Fibroblast of gingiva (primary cell): Measurements from ENCODE around the gene PARD3.
A peak's percentile ranks its signal among the peaks of the same experiment; 100 is the strongest.

Source experiments
- DNase-seq: peaks from one replicate; pipeline ENCODE4 v3.0.0-alpha.2; 2011; ENCODE audit warnings: low read depth

PARD3 gene

GRCh38 chr10:34689053-34689452 is 126.0 kb downstream of the PARD3 start:
- DNase-seq: peak; percentile 67

GRCh38 chr10:34687434-34688210 is 127.5 kb downstream of the PARD3 start:
- DNase-seq: no peak

- DNase-seq: no peak
Measured at GRCh38 chr10:34682580-34682979, 132.5 kb downstream of the PARD3 start.

GRCh38 chr10:34681933-34682332 is 133.2 kb downstream of the PARD3 start:
- no peak for DNase-seq

GRCh38 chr10:34679177-34679576 is 135.9 kb downstream of the PARD3 start:
- DNase-seq: no peak

GRCh38 chr10:34677591-34677990 is 137.5 kb downstream of the PARD3 start:
- no peak for DNase-seq

GRCh38 chr10:34677132-34677531 is 138.0 kb downstream of the PARD3 start:
- DNase-seq: no peak

GRCh38 chr10:34674176-34674575 is 140.9 kb downstream of the PARD3 start:
- DNase-seq: no peak

GRCh38 chr10:34670081-34670480 is 145.0 kb downstream of the PARD3 start:
- no peak for DNase-seq

GRCh38 chr10:34669079-34669478 is 146.0 kb downstream of the PARD3 start:
- no peak for DNase-seq

- DNase-seq: no peak
Measured at GRCh38 chr10:34667177-34667576, 147.9 kb downstream of the PARD3 start.

GRCh38 chr10:34666008-34666704 is 148.9 kb downstream of the PARD3 start:
- DNase-seq: peak; percentile 87

GRCh38 chr10:34664706-34665105 is 150.4 kb downstream of the PARD3 start:
- no peak for DNase-seq

- no peak for DNase-seq
Measured at GRCh38 chr10:34661580-34661979, 153.5 kb downstream of the PARD3 start.

- no peak for DNase-seq
Measured at GRCh38 chr10:34658934-34659333, 156.2 kb downstream of the PARD3 start.

- no peak for DNase-seq
Measured at GRCh38 chr10:34656661-34657060, 158.4 kb downstream of the PARD3 start.

- DNase-seq: peak; percentile 51
Measured at GRCh38 chr10:34655286-34656170, 159.6 kb downstream of the PARD3 start.

GRCh38 chr10:34654211-34654610 is 160.9 kb downstream of the PARD3 start:
- DNase-seq: no peak

- DNase-seq: no peak
Measured at GRCh38 chr10:34653530-34653929, 161.6 kb downstream of the PARD3 start.

GRCh38 chr10:34651416-34652195 is 163.5 kb downstream of the PARD3 start:
- peak; percentile 67 for DNase-seq

GRCh38 chr10:34650156-34650555 is 164.9 kb downstream of the PARD3 start:
- DNase-seq: no peak

- no peak for DNase-seq
Measured at GRCh38 chr10:34649385-34649784, 165.7 kb downstream of the PARD3 start.
